ENCODE results near the gene C19orf38. TPM values are rescaled to one million over a fixed set of nuclear protein-coding genes. Genes with fewer than 3 reads are reported as not detected.

Gene C19orf38, protein sequence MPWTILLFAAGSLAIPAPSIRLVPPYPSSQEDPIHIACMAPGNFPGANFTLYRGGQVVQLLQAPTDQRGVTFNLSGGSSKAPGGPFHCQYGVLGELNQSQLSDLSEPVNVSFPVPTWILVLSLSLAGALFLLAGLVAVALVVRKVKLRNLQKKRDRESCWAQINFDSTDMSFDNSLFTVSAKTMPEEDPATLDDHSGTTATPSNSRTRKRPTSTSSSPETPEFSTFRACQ
- 0.22 TPM in 1 of 2 replicates, not detected in the other for total RNA-seq (2012; rRNA removed)

DNA sequence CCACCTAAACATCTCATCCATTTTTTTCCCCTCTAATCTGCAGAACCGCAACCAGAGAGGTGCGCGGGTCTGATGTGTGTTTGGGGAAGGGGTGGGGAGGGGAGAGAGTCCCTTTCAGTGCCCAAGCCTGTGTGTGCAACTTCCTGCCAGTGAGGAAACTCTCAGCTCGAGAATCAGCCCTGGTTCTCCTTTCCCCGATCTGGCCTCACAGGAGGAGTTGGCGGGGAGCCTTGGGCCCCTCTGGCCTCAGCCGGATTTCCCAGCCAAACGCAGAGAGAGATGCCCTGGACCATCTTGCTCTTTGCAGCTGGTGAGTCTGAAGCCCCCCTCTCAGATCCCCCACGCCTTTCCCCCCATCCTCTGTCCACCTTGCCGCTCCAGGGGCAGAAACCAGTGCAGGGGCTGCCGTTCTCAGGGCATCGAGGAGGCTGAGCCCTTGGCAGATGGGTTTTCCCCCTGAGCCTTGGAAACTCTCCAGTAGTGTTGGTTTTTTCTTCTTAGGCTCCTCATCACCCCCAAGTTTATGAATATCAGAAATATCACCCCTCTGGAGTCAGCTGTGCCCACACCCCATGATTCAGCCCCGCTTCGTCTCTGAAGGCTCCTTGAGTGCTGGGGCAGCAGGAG lies at the start of gene C19orf38:
C19orf38 (plus strand) TSS at position 186 of the 627 bp plus-strand sequence; CDS start at position 280, 94 bp downstream.
- no peak within 1 kb of the TSS for H3K4me2 ChIP-seq (ENCODE audit: low read length)
- H3K36me3 ChIP-seq (ENCODE audit: insufficient read depth, low read length): no peaks in the 10 kb centered on the region
- no peaks in the 10 kb centered on the region for H3K9me3 ChIP-seq (replicated peaks; ENCODE audit: low read length)
- no peak within 1 kb of the TSS for H3K4me3 ChIP-seq (ENCODE audit: low read length)
- H3K4me1 ChIP-seq (ENCODE audit: control insufficient read depth, insufficient read depth, low read length): no peaks in the 10 kb centered on the region
- H3K9ac ChIP-seq (ENCODE audit: low read depth, low read length): no peak within 1 kb of the TSS
- peaks cover 3% of the 10 kb centered on the region for H3K27me3 ChIP-seq (ENCODE audit: control insufficient read depth, insufficient read depth, low read length)

DNA sequence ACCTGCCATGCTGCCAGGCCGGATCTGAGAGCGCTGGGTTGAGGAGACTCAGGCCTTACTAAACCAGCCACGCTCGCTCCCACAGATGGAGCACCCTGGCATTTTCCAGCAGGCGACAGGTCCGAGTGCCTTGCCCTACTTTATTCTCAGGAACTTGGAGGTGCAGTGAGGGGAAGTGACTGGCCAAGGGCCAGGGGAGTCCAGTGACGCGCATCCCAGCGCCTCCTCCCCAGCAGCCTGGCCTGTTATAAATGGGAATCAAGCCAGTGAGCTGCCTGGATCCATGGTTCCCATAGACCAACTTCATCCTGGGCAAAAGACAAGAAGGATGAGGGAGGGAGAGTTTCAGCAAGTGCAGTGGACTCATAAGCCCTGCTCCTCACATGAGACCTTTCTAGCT lies 47.7 kb upstream of the C19orf38 start:
- H3K36me3 ChIP-seq (ENCODE audit: insufficient read depth, low read length): peaks cover 75% of the 10 kb centered on the region
- H3K9me3 ChIP-seq (replicated peaks; ENCODE audit: low read length): no peaks in the 10 kb centered on the region
- no peak overlapping the region for H3K4me2 ChIP-seq (ENCODE audit: low read length)
- no peaks in the 10 kb centered on the region for H3K27me3 ChIP-seq (ENCODE audit: control insufficient read depth, insufficient read depth, low read length)
- H3K4me3 ChIP-seq (ENCODE audit: low read length): no peak overlapping the region
- no peaks in the 10 kb centered on the region for H3K4me1 ChIP-seq (ENCODE audit: control insufficient read depth, insufficient read depth, low read length)
- H3K9ac ChIP-seq (ENCODE audit: low read depth, low read length): no peak overlapping the region

DNA sequence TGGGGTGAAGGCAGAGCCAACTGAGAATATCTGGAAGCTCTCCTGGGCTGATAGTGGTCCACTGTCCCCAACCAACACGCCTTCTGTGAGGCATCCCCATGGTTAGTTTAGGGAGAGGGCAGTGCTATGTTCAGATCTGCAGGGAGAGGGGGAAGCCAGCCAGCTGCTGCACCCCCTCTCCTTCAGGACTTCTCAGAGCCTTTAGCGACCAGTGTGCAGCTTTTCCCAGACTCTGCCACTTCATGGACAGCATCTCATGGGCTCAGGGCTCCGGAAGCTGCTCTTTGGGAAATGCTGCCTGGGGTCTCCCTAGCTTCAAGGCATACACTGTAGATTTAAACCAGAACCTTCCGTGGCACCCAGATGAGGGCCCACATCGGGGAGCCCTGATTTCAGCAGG lies 45.7 kb upstream of the C19orf38 start:
- Histone ChIP-seq H3K36me3 (ENCODE audit: insufficient read depth, low read length) (peaks cover 65% of the 10 kb centered on the region), H3K4me2 (ENCODE audit: low read length) (no peak overlapping the region), H3K9me3 (replicated peaks; ENCODE audit: low read length) (no peaks in the 10 kb centered on the region), H3K27me3 (ENCODE audit: control insufficient read depth, insufficient read depth, low read length) (no peaks in the 10 kb centered on the region), H3K9ac (ENCODE audit: low read depth, low read length) (no peak overlapping the region), H3K4me1 (ENCODE audit: control insufficient read depth, insufficient read depth, low read length) (no peaks in the 10 kb centered on the region), H3K4me3 (ENCODE audit: low read length) (no peak overlapping the region)

DNA sequence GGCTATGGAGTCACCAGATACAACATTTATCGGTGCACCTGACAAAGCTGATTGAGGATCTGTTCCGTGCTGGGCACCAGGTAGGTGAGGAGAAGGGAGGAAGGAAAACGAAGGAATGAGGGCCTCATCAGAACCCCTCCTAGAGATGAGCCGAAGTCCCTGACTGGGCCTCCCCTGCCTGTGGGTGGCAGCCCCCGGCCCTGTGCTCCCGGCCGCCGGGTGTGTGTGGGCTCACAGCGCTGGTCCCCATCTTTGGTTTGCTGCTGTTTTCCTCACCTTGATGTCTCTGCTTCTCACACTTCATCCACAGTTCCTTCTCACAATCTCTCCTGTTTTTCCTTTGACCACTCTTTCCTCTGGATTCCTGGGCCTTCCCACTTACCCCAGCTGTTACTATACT lies 45.0 kb upstream of the C19orf38 start:
- no peak overlapping the region for H3K4me2 ChIP-seq (ENCODE audit: low read length)
- no peaks in the 10 kb centered on the region for H3K9me3 ChIP-seq (replicated peaks; ENCODE audit: low read length)
- H3K27me3 ChIP-seq (ENCODE audit: control insufficient read depth, insufficient read depth, low read length): no peaks in the 10 kb centered on the region
- H3K4me3 ChIP-seq (ENCODE audit: low read length): no peak overlapping the region
- no peak overlapping the region for H3K9ac ChIP-seq (ENCODE audit: low read depth, low read length)
- H3K4me1 ChIP-seq (ENCODE audit: control insufficient read depth, insufficient read depth, low read length): no peaks in the 10 kb centered on the region
- H3K36me3 ChIP-seq (ENCODE audit: insufficient read depth, low read length): peaks cover 57% of the 10 kb centered on the region

DNA sequence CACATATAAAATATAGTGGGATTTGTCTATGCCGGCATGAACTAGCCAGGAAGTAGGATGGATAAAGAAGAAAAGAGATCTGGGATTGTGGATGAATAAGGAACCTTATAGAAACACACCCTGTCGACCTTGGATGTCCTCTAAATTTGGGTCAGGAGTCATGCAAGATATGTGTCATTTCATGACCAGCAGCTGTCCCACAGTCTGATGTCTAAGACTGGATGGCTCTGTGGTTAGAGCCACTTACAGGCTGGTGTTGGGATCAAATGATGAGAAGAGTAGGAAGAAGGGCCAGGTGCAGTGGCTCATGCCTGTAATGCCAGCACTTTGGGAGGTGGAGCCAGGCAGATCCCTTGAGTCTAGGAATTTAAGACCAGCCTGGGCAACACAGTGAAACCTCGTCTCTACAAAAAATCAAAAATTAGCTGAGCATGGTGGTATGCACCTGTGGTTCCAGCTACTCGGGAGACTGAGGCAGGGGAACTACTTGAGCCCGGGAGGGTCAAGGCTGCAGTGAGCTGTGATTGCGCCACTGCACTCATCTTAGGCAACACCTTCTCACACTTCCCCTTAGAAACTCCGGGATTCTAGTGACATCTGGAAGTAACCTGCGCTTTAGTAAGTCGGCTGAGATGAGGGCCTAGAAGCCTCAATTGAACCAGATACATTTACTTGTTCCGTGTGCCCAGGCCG lies 43.0 kb upstream of the C19orf38 start:
- Histone ChIP-seq H3K4me1 (ENCODE audit: control insufficient read depth, insufficient read depth, low read length) (no peaks in the 10 kb centered on the region), H3K4me3 (ENCODE audit: low read length) (no peak overlapping the region), H3K27me3 (ENCODE audit: control insufficient read depth, insufficient read depth, low read length) (no peaks in the 10 kb centered on the region), H3K9ac (ENCODE audit: low read depth, low read length) (no peak overlapping the region), H3K36me3 (ENCODE audit: insufficient read depth, low read length) (peaks cover 64% of the 10 kb centered on the region), H3K9me3 (replicated peaks; ENCODE audit: low read length) (no peaks in the 10 kb centered on the region), H3K4me2 (ENCODE audit: low read length) (no peak overlapping the region)

DNA sequence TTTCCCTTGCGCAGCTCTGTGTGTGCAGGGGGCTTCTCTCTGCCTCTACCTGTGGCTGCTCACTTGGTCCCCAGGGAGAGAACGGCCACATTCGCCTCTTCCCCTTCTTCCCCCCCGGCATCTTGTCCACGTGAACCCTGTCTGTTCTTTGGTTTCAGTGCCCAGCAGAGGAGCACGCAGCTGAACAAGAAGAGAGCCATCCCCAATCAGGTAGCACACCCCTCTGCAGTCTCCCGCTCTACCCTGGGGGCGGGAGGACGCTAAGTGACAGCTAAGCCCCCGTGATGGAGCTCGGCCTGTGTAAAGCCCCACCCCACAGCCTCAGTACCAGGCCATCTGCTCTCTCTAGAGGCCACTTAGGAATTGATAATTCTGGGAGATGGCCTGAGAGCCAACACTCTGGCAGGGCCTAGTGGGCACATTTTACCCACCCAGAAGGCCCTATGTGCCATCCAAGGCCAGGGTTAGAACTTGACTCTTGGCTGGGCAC lies 42.4 kb upstream of the C19orf38 start:
- no peaks in the 10 kb centered on the region for H3K4me1 ChIP-seq (ENCODE audit: control insufficient read depth, insufficient read depth, low read length)
- no peak overlapping the region for H3K4me2 ChIP-seq (ENCODE audit: low read length)
- no peak overlapping the region for H3K4me3 ChIP-seq (ENCODE audit: low read length)

DNA sequence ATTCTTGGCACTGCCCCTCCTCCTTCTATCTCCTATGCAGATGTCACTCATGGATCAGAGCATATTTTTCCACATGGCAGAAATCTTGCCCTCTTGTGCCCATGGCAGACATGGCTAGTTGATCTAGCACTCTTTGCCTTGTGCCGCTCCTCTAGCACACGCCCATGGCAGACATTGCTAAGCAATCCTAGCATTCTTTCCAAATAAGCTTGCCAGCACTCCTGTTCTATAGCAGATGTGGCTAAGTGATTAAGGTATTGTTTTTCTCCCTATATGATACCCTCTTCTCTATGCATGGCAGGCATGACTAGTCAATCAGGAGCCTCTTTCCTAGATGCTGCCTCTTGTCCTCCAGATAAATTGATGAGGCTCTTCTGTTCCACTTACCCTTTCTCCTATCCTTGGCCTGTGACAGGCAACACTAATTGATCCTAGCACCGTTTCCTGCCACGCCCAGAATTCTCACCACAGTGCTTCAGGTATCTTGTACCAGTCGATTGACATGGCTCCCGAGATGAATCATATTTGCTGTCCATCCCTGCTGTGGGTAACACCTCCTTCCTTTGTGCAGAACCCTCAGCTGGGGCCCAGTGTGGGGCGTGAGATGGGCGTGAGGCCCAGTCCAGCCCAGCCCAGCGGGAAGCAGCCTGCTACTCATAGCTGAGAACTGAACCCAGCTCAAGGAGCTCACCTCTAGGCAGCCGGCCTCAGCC lies 39.1 kb upstream of the C19orf38 start:
- H3K4me2 ChIP-seq (ENCODE audit: low read length): no peak overlapping the region
- peaks cover 14% of the 10 kb centered on the region for H3K4me1 ChIP-seq (ENCODE audit: control insufficient read depth, insufficient read depth, low read length)
- no peaks in the 10 kb centered on the region for H3K27me3 ChIP-seq (ENCODE audit: control insufficient read depth, insufficient read depth, low read length)
- peaks cover 60% of the 10 kb centered on the region for H3K36me3 ChIP-seq (ENCODE audit: insufficient read depth, low read length)
- no peak overlapping the region for H3K9ac ChIP-seq (ENCODE audit: low read depth, low read length)
- no peaks in the 10 kb centered on the region for H3K9me3 ChIP-seq (replicated peaks; ENCODE audit: low read length)
- H3K4me3 ChIP-seq (ENCODE audit: low read length): no peak overlapping the region

More for the DNA sequence above, 42.4 kb upstream of the C19orf38 start:
- no peaks in the 10 kb centered on the region for H3K9me3 ChIP-seq (replicated peaks; ENCODE audit: low read length)
- peaks cover 63% of the 10 kb centered on the region for H3K36me3 ChIP-seq (ENCODE audit: insufficient read depth, low read length)
- no peak overlapping the region for H3K9ac ChIP-seq (ENCODE audit: low read depth, low read length)
- no peaks in the 10 kb centered on the region for H3K27me3 ChIP-seq (ENCODE audit: control insufficient read depth, insufficient read depth, low read length)

DNA sequence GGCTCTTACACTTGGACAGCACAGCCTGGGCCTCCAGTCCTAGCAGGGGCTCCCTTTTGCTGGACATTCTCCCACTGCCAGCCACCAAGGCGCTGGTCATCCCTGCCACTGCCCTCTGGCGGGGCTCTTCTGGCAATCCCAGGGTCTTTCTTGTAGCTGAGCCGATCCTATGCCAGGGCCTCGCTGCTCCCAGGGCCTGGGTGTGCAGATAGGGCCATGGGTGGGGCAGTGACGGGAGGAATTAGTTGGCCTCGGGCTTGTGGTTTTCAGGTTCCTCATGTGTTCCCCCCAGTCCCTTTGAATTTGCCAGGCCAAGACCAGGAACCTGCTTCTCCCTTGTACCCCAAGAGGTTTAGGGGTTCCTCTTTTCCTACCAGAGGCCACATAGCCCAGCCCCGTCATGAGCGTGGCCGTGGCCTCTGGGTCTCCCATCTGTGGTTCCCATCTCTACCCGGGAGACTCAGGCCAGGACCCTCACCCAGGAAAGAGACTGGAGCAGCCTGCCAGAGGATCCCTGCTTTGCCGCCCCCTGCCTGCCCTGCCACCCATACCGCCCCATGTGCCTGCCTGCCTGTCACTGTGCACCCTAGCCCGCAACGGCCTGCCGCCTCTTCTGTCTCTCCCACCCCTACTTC lies 38.4 kb upstream of the C19orf38 start:
- Histone ChIP-seq H3K9ac (ENCODE audit: low read depth, low read length) (no peak overlapping the region), H3K9me3 (replicated peaks; ENCODE audit: low read length) (no peaks in the 10 kb centered on the region), H3K36me3 (ENCODE audit: insufficient read depth, low read length) (peaks cover 61% of the 10 kb centered on the region), H3K4me3 (ENCODE audit: low read length) (no peak overlapping the region), H3K4me1 (ENCODE audit: control insufficient read depth, insufficient read depth, low read length) (peaks cover 14% of the 10 kb centered on the region), H3K4me2 (ENCODE audit: low read length) (no peak overlapping the region), H3K27me3 (ENCODE audit: control insufficient read depth, insufficient read depth, low read length) (no peaks in the 10 kb centered on the region)

DNA sequence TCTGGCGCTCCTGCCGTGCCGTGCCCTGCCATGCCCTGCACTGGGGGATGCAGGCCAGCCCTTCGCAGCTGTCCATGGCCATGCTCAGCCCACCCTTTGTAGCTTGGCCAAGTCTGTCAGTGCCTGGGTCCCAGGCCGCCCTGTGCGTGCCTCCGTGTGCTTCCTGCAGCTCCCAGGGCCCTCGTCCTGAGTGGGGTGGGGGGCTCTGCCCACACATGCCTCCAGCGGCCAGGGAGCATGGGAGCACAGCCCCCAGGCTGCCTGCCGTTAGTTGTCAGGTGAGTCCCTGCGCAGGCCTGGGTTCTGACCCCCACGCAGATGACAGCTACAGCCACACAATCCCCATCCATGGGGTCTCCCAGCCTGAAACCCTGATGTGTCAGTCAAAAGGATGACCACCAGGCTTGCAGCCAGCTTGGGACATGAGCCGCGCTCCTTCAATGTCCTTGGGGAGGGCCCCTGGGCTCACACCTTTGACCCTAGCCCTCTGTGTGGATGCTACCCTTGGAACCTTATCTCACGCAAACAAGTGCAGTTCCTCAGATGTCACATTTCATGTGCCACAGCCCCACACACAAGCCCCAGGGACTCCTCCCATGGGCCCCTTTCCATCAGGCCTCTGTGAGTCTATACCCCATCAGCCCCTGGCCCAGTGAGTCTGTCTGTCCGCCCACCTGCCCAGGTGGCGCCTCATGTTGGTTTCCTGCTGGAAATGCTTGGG lies 36.7 kb upstream of the C19orf38 start:
- Histone ChIP-seq H3K9me3 (replicated peaks; ENCODE audit: low read length) (no peaks in the 10 kb centered on the region), H3K27me3 (ENCODE audit: control insufficient read depth, insufficient read depth, low read length) (no peaks in the 10 kb centered on the region), H3K4me1 (ENCODE audit: control insufficient read depth, insufficient read depth, low read length) (peaks cover 21% of the 10 kb centered on the region), H3K4me2 (ENCODE audit: low read length) (no peak overlapping the region), H3K9ac (ENCODE audit: low read depth, low read length) (no peak overlapping the region), H3K36me3 (ENCODE audit: insufficient read depth, low read length) (peaks cover 61% of the 10 kb centered on the region), H3K4me3 (ENCODE audit: low read length) (no peak overlapping the region)

DNA sequence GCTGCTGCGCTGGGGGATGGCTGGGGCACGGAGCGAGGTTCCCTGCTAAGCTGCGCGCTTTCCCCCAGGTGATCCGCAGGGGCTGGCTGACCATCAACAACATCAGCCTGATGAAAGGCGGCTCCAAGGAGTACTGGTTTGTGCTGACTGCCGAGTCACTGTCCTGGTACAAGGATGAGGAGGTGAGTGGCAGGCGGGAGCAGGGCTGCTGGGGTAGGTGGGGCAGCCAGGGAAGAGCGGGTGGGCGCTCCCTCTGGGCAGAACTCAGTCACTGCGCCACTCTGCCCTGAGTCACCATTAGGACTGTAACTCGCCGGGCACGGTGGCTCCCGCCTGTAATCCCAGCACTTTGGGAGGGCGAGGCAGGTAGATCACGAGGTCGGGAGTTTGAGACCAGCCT lies 36.0 kb upstream of the C19orf38 start:
- Histone ChIP-seq H3K36me3 (ENCODE audit: insufficient read depth, low read length) (peaks cover 62% of the 10 kb centered on the region), H3K4me2 (ENCODE audit: low read length) (no peak overlapping the region), H3K4me3 (ENCODE audit: low read length) (no peak overlapping the region), H3K27me3 (ENCODE audit: control insufficient read depth, insufficient read depth, low read length) (no peaks in the 10 kb centered on the region), H3K9ac (ENCODE audit: low read depth, low read length) (no peak overlapping the region), H3K4me1 (ENCODE audit: control insufficient read depth, insufficient read depth, low read length) (peaks cover 28% of the 10 kb centered on the region), H3K9me3 (replicated peaks; ENCODE audit: low read length) (no peaks in the 10 kb centered on the region)

All from skeletal muscle satellite cell (primary cell).